ENCODE data around the gene DMTF1.
"Not testable (repeated sequence)": the region's sequence is repeated elsewhere in the genome, so short reads cannot be mapped to it uniquely, and the experiment has no call there.

DMTF1 gene, protein sequence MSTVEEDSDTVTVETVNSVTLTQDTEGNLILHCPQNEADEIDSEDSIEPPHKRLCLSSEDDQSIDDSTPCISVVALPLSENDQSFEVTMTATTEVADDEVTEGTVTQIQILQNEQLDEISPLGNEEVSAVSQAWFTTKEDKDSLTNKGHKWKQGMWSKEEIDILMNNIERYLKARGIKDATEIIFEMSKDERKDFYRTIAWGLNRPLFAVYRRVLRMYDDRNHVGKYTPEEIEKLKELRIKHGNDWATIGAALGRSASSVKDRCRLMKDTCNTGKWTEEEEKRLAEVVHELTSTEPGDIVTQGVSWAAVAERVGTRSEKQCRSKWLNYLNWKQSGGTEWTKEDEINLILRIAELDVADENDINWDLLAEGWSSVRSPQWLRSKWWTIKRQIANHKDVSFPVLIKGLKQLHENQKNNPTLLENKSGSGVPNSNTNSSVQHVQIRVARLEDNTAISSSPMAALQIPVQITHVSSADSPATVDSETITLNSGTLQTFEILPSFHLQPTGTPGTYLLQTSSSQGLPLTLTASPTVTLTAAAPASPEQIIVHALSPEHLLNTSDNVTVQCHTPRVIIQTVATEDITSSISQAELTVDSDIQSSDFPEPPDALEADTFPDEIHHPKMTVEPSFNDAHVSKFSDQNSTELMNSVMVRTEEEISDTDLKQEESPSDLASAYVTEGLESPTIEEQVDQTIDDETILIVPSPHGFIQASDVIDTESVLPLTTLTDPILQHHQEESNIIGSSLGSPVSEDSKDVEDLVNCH

DNA sequence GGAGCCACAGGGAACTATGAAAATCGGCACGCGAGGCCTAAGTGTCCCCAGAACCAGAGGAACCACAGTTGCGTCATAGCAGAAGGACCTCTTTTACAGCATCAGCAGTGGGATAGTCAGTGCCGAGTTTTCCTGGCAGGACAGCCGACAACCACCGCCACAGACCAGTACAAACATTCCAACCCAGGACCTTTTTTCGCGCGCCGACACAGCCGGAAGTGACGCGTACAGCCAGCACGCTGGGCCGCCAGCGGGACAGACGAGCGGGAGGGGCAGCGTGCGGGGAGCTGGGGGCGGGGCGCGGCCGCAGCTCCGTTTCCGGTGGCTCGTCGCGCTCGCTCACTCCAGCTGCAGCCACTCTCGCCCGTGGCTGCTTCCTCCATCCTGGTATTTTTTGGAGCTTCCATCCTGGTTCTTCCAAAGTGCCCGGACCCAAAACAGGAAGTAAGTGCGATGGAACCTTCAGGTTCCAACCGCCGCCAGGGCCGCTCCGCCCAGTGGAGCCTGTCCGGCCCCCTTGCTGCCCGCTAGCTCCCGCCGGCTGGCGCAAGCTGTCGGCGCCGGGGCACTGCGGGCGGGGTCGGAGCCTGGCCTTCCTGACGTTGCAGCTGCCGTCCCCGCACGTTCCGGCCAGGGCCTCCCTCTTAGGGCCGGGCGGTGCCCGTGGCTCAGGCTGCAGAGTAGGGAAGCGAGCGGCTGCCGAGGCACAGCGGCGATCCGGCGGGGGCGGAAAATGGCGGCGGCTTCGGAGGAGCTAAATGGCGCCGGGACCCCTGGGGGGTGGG, at the start of gene DMTF1:
Gene DMTF1, plus strand, starts transcription at position 342 of the 785 bp plus-strand sequence. CDS start 12,489 bp downstream, outside the sequence.
- DNase-seq (ENCODE audit: low spot score): peak; percentile 96

DNA sequence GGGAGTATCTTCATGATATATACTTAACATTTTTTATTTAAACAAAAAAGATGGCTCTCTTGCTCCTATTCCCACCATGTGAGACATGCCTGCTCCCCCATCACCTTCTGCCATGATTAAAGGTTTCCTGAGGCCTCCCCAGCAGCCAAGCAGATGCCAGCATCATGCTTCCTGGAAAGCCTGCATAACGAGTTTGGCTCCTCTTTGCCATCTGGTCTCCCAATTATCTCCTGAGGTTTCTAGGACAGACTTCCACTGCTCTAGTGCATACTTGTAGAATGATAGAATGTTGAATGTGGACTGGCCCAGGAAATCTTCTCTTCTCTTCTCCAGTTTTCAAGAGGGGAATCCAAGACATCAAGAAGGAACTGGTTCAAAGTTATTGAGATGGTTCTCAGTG, 46.9 kb upstream of the DMTF1 start:
- DNase-seq (ENCODE audit: low spot score): no peak

DNA sequence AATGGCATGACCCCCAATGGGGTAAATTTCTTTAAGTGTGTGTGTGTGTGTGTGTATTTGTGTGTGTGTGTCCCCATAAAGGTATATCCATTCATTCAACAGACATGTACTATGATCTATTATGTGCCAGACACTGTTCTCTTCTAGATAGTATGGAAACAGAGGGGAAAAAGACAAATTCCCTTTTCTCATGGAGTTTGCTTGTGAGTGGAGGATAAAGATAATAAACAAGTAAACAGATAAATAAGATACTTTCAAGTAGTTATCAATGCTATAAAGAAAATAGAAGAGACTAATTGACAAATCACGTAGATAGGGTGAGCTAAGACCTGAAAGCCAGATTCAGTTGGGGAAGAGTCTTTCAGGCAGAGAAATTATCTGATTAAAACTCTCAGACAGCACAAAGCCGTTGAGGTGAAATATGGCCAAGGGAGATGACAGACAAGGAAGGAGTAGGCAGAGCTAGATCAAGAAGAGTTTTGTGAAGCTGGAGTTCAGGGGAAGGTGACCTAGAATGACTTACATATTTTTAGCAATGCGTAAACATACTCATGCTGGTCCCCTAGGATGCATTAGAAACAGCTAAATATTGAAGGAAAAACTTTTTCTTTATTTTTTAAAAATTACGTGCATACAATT, 45.2 kb upstream of the DMTF1 start:
- no peak for DNase-seq (ENCODE audit: low spot score)

DNA sequence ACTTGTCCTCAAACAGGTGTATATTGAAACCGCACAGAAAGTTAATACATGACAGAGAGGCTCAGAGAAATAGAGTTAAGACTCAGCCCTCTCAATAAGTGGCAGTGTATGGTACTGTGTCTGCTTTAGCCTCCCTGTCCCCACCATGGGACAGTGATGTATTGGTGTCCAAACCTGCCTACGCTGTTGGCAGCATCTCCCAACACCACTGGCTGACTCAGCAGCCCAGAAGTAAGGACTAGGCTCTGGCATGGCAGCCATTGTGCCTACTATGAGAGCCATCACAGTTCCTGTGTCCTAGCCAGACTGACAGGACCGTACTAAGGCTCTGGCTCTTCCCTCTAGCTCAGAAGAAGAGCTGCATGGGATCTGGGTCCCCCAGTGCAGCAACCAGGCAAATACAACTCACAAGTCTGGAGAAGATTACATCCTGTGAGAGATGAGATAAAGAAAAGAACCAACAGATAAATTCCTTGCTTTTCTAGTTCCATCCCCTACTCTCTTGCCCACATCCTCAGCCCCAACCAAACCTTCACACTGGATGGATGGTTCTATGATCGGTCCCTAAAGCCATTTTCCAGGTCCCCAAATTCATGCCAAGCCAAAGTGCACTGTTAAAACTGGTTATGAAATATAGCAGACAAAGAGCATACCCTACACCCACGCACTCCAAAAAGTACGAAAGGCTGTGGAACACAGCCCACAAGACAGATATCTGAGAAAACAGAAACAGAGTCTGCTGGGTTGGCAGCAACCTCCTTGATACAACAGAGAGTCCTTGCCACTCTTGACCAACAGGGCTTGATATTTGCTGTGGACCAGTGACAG, 44.1 kb upstream of the DMTF1 start:
- DNase-seq (ENCODE audit: low spot score): no peak

DNA sequence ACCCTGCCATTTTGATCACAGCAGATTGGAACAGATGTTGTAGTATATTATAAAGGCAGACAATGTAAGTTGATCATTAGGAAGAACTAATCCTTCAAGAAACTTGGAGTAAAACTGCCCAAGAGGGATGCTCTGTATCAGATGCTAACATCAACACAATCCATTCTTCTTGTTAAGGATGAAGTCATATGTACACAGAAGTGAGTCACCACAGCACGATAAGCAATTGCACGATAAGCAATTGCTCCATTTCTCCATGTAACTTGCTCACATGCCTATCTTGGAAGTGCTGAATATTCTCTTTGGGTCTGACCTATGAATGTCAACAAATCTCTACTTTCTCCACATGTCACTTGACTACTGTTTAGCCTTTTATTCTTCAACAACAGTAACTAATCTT, 41.5 kb upstream of the DMTF1 start:
- DNase-seq (ENCODE audit: low spot score): no peak

DNA sequence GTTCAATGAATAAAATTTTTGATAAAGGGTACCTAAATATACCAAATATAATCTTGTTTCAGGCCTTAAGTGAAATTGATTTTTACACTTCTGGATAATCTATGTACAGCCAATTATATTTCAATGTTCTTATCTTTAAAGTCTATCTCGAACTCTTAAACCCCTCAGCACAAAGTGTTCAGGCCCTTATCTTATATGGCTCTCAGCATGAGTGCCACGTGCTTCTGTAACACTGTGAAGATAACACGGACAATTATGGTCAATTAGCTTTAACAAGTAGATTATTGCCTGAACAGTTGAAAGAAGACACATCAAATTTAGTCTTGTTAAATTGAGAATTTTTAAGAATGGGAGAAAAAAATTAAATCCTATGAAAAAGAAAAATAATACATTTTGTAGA, 40.4 kb upstream of the DMTF1 start:
- DNase-seq (ENCODE audit: low spot score): no peak

DNA sequence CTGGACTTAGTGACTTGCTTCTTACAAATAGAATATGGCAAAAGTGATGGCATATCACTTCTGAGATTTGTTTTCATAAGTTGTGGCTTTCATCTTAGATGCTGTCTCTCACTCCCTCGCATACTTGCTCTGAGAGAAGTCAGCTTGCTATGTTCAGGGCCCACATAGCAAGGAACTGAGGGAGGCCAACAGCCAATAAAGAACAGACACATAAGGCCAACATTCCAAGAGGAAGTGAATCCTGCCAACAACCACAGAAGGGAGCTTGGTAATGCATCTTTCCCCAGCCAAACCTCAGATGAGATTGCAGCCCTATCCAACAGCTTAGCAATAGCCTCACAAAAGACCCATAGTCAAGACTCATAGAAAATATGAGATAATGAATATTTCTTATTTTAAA, 39.2 kb upstream of the DMTF1 start:
- no peak for DNase-seq (ENCODE audit: low spot score)

DNA sequence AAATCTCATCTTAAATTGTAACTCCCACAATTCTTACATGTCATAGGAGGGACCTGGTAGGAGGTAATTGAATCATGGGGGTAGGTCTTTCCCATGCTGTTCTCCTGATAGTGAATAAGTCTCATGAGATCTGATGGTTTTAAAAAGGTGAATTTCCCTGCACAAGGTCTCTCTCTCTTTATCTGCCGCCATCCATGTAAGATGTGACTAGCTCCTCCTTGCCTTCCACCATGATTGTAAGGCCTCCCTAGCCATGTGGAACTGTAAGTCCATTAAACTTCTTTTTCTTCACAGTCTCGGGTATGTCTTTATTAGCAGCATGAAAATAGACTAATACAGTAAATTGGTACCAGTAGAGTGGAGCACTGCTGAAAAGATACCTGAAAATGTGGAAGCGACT, 38.3 kb upstream of the DMTF1 start:
- not testable (repeated sequence) for DNase-seq (ENCODE audit: low spot score)

DNA sequence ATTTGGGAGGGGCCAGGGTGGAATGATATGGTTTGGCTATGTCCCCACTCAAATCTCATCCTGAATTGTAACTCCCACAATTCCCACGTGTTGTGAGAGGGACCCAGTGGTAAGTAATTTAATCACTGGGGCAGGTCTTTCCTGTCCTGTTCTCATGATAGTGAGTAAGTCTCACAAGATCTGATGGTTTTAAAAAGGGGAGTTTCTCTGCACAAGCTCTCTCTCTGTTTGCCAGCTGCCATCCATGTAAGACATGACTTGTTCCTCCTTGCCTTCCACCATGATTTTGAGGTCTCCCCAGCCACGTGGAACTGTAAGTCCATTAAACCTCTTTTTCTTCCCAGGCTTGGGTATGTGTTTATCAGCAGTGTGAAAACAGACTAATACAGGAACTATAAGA, 36.5 kb upstream of the DMTF1 start:
- not testable (repeated sequence) for DNase-seq (ENCODE audit: low spot score)

DNA sequence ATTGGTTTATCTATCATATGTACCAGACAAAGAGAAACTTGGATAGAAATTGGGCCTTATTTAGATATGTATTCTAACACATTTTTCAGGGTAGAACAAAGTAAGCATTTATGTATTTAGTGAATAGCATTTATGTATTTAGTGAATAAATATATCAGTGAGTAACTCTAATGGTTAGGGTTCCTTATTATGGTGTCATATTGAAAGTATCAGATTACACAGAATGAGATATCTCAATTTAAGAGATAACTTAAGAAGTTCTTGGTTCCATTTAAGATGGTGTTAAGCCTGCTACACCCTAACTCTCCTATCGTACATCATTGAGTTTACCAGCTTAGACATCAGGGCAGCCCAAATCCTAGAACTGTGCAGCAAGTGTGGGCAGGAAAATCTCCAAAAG, 35.9 kb upstream of the DMTF1 start:
- DNase-seq (ENCODE audit: low spot score): no peak

DNA sequence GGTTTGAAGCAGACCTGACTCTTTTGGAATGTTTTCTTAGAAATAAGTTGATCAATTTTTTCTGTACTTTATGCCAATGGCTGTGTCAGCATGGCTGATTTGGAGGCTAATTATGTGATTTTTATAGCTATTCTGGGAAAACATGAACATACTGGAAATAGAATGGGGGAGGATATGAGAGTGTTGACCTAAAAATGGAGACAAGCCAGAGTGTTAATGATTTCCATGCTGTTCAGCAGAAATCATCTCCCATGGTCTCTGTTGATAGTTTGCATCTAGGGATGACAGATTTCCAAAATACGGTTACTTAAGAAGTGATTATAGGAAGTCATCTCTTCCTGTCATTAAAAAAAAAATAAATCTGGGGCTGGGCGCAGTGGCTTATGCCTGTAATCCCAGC, 32.7 kb upstream of the DMTF1 start:
- no peak for DNase-seq (ENCODE audit: low spot score)

DNA sequence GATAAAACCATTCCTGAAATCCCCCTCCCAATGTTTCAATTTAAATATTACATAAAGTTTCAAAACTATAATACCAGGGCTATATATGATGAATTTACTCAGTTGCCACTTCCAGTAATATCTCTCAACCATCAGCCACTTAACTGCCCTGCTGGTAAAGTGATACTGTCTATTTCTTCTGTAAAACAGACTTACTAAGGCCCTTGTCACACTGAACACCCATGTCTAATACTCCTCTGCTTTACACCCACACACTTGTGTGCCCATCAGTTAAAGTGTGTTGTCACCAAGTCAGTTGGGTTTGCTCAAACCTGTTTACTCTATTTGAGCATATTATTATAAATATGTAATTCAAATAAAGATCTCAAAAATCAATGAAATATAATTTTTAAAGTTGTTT, 29.1 kb upstream of the DMTF1 start:
- DNase-seq (ENCODE audit: low spot score): no peak

DNA sequence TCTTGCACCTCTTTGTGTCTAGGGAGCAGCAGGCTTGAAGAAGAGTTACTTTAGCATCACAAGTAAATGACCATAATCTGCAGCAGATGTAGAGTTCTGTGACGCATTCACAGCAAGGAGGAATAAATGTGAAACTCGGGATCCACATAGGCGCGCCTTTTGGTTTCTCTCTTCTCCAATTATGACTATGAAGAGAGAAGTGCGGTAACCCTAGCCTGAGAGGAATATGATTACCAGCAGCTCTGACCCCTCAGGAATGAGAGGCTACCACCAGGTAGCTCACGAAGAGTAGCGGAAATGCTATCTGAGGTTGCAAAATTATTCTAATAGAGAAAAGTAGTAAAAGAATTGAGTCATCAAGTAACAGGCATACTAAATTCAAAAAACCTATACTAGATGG, 25.2 kb upstream of the DMTF1 start:
- DNase-seq (ENCODE audit: low spot score): no peak

DNA sequence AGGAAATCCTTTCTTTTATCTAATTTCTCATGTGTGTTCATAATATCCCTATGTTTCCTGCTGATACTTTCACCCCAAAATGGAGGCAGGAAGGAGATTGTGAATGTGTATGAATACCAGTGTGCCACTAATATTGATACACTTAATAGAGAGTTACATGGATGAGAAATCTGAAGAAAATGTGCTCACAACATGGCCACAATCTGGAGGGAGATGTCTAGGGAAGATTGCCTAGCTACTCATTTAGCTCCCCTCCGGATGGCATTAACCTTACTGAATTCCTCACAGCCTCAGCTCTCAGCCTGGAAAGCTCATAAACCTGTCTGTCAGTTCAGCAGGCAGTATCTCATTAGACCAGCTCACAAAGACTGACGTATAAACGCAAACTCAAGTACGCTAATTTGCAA, 23.4 kb upstream of the DMTF1 start:
- DNase-seq (ENCODE audit: low spot score): no peak

DNA sequence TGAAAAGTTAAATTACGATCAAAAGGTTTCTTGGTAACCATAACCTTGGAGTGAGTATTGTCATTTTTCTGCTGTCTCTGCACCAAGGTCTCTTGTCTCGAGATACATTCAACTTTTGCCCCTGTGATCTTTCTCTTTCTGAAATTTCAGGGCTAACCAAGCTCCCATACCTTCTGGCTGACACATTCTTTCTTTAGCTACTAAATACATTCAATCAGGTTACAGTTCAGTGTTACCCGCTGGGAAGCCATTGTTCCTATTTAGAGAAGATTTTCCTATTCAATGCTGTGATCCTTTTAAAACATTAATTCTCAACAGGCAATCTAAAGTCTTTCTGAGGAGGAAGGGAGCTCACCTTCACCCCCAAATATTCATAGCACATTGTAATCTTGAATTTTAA, 22.9 kb upstream of the DMTF1 start:
- DNase-seq (ENCODE audit: low spot score): no peak

DNA sequence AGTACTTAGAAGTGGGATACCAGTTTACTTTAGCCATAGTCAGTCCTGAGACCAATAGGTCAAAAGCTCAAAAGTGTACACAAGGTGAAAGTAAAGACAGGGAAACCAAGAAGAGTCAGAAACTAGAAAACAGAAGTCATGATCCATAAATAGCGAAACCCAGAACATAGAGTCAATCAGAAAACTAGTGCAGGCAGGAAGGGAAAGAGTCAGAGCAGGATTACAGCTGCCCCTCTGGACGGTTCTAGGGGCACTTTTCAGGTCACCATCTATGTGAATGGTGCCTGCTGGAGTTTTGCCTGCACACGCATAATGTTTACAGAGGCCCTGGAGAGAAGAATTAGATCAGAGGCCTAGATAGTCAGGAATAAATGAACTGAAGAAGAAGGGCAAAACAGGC, 22.4 kb upstream of the DMTF1 start:
- no peak for DNase-seq (ENCODE audit: low spot score)

DNA sequence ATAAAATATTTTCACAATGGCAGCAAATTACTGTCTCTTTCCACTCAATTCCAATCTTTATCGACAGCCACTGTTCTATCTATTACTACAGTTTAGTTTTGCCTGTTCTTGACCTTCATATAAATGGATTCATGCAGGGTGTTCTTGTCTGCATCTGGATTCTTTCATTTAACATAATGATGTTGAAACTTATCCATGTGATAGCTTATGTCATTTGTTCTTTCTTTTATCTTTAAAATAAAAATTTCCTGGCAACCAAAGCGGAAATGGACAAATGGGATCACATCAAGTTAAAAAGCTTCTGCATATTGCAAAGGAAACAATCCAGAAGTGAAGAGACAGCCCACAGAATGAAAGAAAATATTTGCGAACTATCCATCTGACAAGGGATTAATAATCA, 20.5 kb upstream of the DMTF1 start:
- no peak for DNase-seq (ENCODE audit: low spot score)

DNA sequence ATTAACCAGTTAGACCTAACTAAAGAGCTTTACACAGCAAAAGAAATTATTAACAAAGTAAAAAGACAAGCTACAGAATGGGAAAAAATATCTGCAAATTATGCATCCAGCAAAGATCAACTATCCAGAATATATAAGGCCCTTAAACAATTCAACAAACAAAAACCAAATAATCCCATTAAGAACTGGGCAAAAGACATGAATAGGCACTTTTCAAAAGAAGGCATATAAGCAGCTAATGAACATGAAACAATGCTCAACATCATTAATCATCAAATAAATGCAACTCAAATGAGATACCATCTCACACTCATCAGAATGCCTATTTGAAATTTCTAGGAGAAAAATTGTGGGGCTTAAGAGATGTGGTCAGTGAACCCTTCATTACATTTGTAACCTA, 15.0 kb upstream of the DMTF1 start:
- no peak for DNase-seq (ENCODE audit: low spot score)

DNA sequence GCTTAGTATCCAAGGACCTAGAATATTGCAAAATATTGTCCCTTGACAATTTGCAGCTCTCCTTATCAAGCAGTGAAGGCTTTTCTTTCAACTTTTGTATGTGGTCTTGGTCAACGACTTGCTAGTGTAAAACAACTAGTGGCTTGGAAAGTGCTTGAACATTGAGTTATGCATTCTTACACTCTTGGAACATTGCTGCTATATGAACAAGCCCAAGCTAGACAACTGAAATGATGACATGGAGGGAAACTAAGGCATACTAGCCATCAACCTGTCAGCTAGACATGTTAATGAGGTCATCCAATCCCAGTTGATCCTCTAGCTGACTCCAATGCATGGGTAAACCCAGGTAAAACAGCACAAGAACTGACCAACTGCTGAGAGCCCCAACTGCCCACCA, 12.7 kb upstream of the DMTF1 start:
- no peak for DNase-seq (ENCODE audit: low spot score)

DNA sequence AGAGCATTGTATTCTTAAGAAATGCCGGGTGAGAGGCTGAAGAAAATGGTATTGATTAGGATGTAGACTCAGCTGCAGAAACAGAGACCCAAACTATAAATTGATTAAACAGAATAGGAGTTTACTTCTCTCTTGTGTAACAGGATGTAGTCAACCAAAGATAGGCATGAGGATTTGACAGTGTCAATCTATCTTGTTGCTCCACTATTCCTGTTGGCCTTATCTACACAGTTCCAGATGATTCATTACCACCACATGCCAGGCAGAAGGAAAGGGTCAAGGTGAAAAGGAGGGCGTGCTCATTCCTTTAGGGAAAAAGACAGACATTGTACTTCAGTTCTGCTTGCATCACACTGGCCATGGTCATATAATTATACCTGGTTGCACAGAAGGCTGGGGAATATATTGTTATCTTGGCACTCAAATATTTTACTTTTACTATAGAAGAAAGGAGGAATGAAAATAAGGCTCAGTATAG, 11.9 kb upstream of the DMTF1 start:
- DNase-seq (ENCODE audit: low spot score): no peak

DNA sequence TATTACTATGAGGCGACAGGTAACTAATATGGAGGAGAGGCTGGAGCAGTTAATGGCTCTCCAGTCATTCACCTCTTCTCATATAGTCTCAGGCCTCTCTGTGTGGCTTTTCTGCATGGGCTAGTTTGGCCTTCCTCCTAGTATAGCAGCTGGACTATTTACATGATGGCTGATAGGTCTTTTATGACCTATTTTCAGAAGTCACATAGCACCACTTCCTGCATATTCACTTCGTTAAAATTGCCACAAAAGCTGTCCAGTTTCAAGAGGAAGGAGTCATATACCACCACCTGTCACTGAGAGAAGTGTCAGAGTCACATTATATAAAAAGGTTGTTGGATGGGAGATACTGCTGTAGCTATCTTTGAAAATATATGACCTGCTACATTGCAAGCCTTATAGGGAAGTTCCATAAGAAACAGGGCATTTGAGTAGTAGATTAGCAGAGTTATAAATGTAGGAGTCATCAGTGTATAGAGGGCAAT, 8.0 kb upstream of the DMTF1 start:
- DNase-seq (ENCODE audit: low spot score): peak; percentile 58

Data from NAMALWA (cell line).